BJ (cell line): ENCODE data around the gene RERE. TPM values are rescaled to one million over a fixed set of nuclear protein-coding genes. Genes with fewer than 3 reads are reported as not detected.

ENCODE experiments used
- CTCF ChIA-PET: fragments of 350-600 bp; formaldehyde crosslinking; extraction: SDS; loops from one replicate; lab custom pipeline; 2021; ENCODE audit warnings: antibody characterized with exemption, inconsistent platforms; lab: Yijun Ruan, JAX
- POLR2A ChIA-PET: fragments of 300-600 bp; sonication (Branson Sonifier 250); formaldehyde crosslinking; extraction: SDS; loops from one replicate; lab custom pipeline; 2021; ENCODE audit warnings: antibody characterized with exemption; lab: Charles Lee
- DNase-seq: peaks from one replicate; pipeline ENCODE4 v3.0.0-alpha.2; 2011; ENCODE audit warnings: low read depth
- H3K27me3 ChIP-seq: 2 replicates; pipeline ENCODE4 v1.6.0; 2011; ENCODE audit warnings: low read length; ENCODE audit not compliant: control insufficient read depth, insufficient read depth
- H3K36me3 ChIP-seq: 2 replicates; pipeline ENCODE4 v1.5.1; 2011; ENCODE audit warnings: low read length; ENCODE audit not compliant: control insufficient read depth, insufficient read depth
- H3K4me3 ChIP-seq: 2 replicates; pipeline ENCODE4 v1.5.1; 2011; ENCODE audit warnings: low read depth, mild to moderate bottlenecking, control low read depth, low read length
- CTCF ChIP-seq: IDR thresholded peaks from 2 replicates; pipeline ENCODE4 v1.5.1; 2011; ENCODE audit warnings: low read depth, mild to moderate bottlenecking, control low read depth, inconsistent platforms, low read length, moderate library complexity; ENCODE audit not compliant: insufficient read depth
- polyA plus RNA-seq: library from polyadenylated mRNA; depleted of rRNA; stranded (reverse); fragments of >200 nt; gene quantifications from 2 replicates; pipeline ENCODE4 v1.2.3, GENCODE V29; 2011

The RERE gene
- polyA plus RNA-seq, 1 experiment, result 3.8 TPM

DNA sequence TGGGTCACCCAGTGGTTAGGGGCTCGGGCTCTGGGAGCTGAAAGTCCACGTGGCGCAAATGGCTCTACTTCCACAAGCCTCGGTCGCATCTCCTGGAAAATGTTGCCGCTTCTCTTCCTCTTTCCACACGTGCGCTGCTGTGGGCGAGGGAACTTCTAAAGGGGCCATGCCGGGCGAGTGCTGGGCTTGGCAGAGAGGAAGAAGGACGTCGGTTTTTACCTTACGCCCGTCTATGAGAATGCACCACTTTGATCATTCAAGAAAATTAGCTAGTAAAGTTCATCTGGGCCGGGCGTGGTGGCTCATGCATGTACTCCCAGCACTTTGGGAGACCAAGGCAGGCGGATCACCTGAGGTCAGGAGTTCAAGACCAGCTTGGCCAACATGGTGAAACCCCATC, 489.2 kb downstream of the RERE start:
- POLR2A ChIA-PET, result no interaction called here
- no peak overlapping the region for H3K4me3 ChIP-seq
- H3K27me3 ChIP-seq, result no peaks in the 10 kb centered on the region
- DNase-seq, result no peak
- CTCF ChIA-PET, result interaction anchor here (1.3 to 2.4 kb wide), 2 partner anchors 313 to 353 kb away, joined by 3 to 6 read pairs; no protein-coding TSS in a partner anchor
- no peaks in the 10 kb centered on the region for H3K36me3 ChIP-seq
- TF ChIP-seq CTCF, result no peak

DNA sequence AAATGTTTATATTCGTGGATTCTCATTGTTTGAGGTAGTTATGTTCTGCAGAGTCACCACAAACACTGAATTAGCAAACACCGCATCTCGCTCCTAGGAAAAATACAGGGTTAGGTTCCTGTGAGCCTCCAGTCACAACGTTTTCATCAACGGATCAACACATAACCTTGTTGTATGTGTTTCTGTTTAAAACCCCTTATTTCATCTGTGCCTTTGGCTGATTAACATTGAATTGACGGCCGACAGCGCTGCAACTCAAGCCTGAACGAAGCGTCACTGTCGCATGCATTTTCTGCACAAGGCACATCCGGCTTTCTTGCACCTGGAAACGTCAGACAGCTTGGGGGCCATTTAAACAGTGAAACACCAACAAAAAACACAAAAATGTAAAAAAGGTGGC, 491.2 kb downstream of the RERE start:
- ChIA-PET POLR2A (no interaction called here), CTCF (interaction anchor here (2.4 kb wide), 1 partner anchor 351 kb away, joined by 6 read pairs; no protein-coding TSS in a partner anchor)
- H3K36me3 ChIP-seq, result no peaks in the 10 kb centered on the region
- H3K4me3 ChIP-seq, result no peak overlapping the region
- no peak for TF ChIP-seq CTCF
- H3K27me3 ChIP-seq, result no peaks in the 10 kb centered on the region
- DNase-seq, result no peak

GRCh38 chr1:8325771-8326170, 491.7 kb downstream of the RERE start:
- ChIA-PET POLR2A (no interaction called here), CTCF (no interaction called here)
- TF ChIP-seq CTCF, result no peak
- no peaks in the 10 kb centered on the region for H3K36me3 ChIP-seq
- DNase-seq, result no peak
- no peaks in the 10 kb centered on the region for H3K27me3 ChIP-seq
- no peak overlapping the region for H3K4me3 ChIP-seq

GRCh38 chr1:8324176-8324810, 493.1 kb downstream of the RERE start:
- POLR2A ChIA-PET, result no interaction called here
- CTCF ChIA-PET, result interaction anchor here (0.7 to 2.4 kb wide), 3 partner anchors 10 to 18 kb away, joined by 3 to 9 read pairs (median 3); no protein-coding TSS in a partner anchor
- no peaks in the 10 kb centered on the region for H3K27me3 ChIP-seq
- TF ChIP-seq CTCF, result no peak
- no peaks in the 10 kb centered on the region for H3K36me3 ChIP-seq
- no peak for DNase-seq
- H3K4me3 ChIP-seq, result no peak overlapping the region

GRCh38 chr1:8323706-8324105, 493.7 kb downstream of the RERE start:
- Histone ChIP-seq H3K36me3 (no peaks in the 10 kb centered on the region), H3K4me3 (no peak overlapping the region), H3K27me3 (no peaks in the 10 kb centered on the region)
- ChIA-PET CTCF (interaction anchor here (0.8 to 2.4 kb wide), 2 partner anchors 9 to 348 kb away, joined by 3 to 9 read pairs; no protein-coding TSS in a partner anchor), POLR2A (no interaction called here)
- no peak for TF ChIP-seq CTCF
- no peak for DNase-seq
